ENCODE measurements around the gene SLC25A42.
"Not testable (repeated sequence)": the region's sequence is repeated elsewhere in the genome, so short reads cannot be mapped to it uniquely, and the experiment has no call there.

SLC25A42 gene

DNA sequence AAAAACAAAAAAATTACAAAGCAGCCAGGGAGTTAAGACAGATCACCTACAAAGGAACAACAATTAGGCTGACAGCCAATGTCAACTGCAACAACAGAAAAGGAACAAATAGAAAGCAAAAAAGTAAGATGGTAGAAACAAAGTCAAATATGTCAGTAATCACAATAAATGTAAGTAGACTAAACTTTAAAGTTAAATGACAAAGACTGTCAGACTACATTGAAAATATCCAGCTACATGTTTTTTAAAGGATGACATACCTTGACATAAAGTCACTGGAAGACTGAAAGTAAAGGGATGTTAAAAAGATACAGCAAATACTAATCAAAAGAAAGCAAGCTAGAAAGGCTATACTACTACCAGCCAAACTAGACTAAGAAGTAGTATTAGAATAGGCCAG is 59.6 kb downstream of the SLC25A42 start:
- H3K27ac ChIP-seq = no peak overlapping the region
- DNase-seq = no peak
- H3K4me3 ChIP-seq (ENCODE audit: low read depth, low read length) = no peak overlapping the region
- no peak for TF ChIP-seq CTCF (IDR thresholded peaks at IDR 0.05; ENCODE audit: low read depth, low read length)
- peaks cover 8% of the 10 kb centered on the region for H3K36me3 ChIP-seq
- H3K27me3 ChIP-seq (ENCODE audit: insufficient read depth, low read depth, severe bottlenecking) = no peaks in the 10 kb centered on the region
- H3K9me3 ChIP-seq (ENCODE audit: severe bottlenecking) = no peaks in the 10 kb centered on the region

DNA sequence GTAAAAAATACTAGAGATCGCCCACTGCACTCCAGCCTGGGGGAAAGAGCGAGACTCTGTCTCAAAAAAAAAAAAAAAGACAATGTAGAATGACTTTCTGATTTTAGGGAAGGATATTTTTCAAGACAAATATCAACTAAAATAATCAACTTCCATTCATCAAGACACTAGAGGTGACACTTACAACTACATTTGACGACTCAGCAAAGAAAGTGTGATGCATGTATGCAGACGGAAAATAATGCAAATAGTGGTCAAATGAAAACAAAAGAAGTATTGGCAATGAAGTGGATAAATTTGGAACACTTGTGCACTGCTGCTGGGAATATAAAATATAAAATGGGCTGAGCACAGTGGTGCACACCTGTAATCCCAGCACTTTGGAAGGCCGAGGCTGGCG is 62.3 kb downstream of the SLC25A42 start:
- TF ChIP-seq CTCF (IDR thresholded peaks at IDR 0.05; ENCODE audit: low read depth, low read length) = no peak
- H3K27ac ChIP-seq = no peak overlapping the region
- no peaks in the 10 kb centered on the region for H3K27me3 ChIP-seq (ENCODE audit: insufficient read depth, low read depth, severe bottlenecking)
- peaks cover 3% of the 10 kb centered on the region for H3K9me3 ChIP-seq (ENCODE audit: severe bottlenecking)
- DNase-seq = no peak
- no peak overlapping the region for H3K4me3 ChIP-seq (ENCODE audit: low read depth, low read length)
- no peaks in the 10 kb centered on the region; the same call in none of the 2 replicates for H3K36me3 ChIP-seq

GRCh38 chr19:19131989-19132388 is 68.2 kb downstream of the SLC25A42 start:
- no peak overlapping the region for H3K27ac ChIP-seq
- no peak for TF ChIP-seq CTCF (IDR thresholded peaks at IDR 0.05; ENCODE audit: low read depth, low read length)
- H3K36me3 ChIP-seq = peaks cover 3% of the 10 kb centered on the region
- peaks cover 12% of the 10 kb centered on the region for H3K9me3 ChIP-seq (ENCODE audit: severe bottlenecking)
- no peak overlapping the region for H3K4me3 ChIP-seq (ENCODE audit: low read depth, low read length)
- DNase-seq = no peak
- no peaks in the 10 kb centered on the region for H3K27me3 ChIP-seq (ENCODE audit: insufficient read depth, low read depth, severe bottlenecking)

GRCh38 chr19:19132912-19133311 is 69.1 kb downstream of the SLC25A42 start:
- TF ChIP-seq CTCF (IDR thresholded peaks at IDR 0.05; ENCODE audit: low read depth, low read length) = no peak
- no peaks in the 10 kb centered on the region for H3K27me3 ChIP-seq (ENCODE audit: insufficient read depth, low read depth, severe bottlenecking)
- peaks cover 12% of the 10 kb centered on the region for H3K9me3 ChIP-seq (ENCODE audit: severe bottlenecking)
- DNase-seq = no peak
- H3K36me3 ChIP-seq = peaks cover 3% of the 10 kb centered on the region
- H3K4me3 ChIP-seq (ENCODE audit: low read depth, low read length) = no peak overlapping the region
- no peak overlapping the region for H3K27ac ChIP-seq

DNA sequence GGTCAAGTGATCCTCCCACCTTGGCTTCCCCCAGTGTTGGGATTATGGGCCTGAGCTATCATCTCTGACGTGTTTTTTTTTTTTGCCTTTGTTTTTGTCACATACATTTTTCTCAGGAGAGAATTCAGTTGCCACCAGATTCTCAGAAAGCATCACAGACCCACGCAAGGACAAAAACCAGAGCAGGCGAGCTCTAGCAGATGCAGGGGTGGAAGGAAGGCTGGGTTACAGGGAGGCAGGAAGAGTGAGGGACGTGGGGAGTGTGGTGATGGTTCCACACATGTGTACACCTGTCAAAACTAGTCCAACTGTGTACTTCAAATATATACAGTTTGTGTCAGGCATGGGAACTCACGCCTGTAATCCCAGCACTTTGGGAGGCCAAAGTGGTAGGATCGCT is 70.2 kb downstream of the SLC25A42 start:
- Histone ChIP-seq H3K4me3 (ENCODE audit: low read depth, low read length) (no peak overlapping the region), H3K36me3 (peaks cover 3% of the 10 kb centered on the region; the same call in 1 of the 2 replicates), H3K27ac (no peak overlapping the region), H3K27me3 (ENCODE audit: insufficient read depth, low read depth, severe bottlenecking) (no peaks in the 10 kb centered on the region), H3K9me3 (ENCODE audit: severe bottlenecking) (peaks cover 12% of the 10 kb centered on the region)
- no peak for TF ChIP-seq CTCF (IDR thresholded peaks at IDR 0.05; ENCODE audit: low read depth, low read length)
- DNase-seq = no peak

- TF ChIP-seq CTCF (IDR thresholded peaks at IDR 0.05; ENCODE audit: low read depth, low read length) = no peak
- peaks cover 3% of the 10 kb centered on the region; the same call in 1 of the 2 replicates for H3K36me3 ChIP-seq
- no peak overlapping the region for H3K4me3 ChIP-seq (ENCODE audit: low read depth, low read length)
- H3K27ac ChIP-seq = no peak overlapping the region
- H3K27me3 ChIP-seq (ENCODE audit: insufficient read depth, low read depth, severe bottlenecking) = no peaks in the 10 kb centered on the region
- DNase-seq = no peak
- peaks cover 12% of the 10 kb centered on the region for H3K9me3 ChIP-seq (ENCODE audit: severe bottlenecking)
These were observed 70.9 kb downstream of the SLC25A42 start for GRCh38 chr19:19134687-19135158.

GRCh38 chr19:19135713-19136112 is 71.9 kb downstream of the SLC25A42 start:
- not testable (repeated sequence) for DNase-seq; H3K27me3 ChIP-seq (ENCODE audit: insufficient read depth, low read depth, severe bottlenecking); H3K4me3 ChIP-seq (ENCODE audit: low read depth, low read length); H3K27ac ChIP-seq; H3K36me3 ChIP-seq
- peaks cover 12% of the 10 kb centered on the region for H3K9me3 ChIP-seq (ENCODE audit: severe bottlenecking)
